Spleen (tissue), 7 donors: Measurements from ENCODE around the gene ENTR1.

Experiments used
- POLR2A ChIP-seq, 3 donors: fragments of 450-650 bp; IDR thresholded peaks; one replicate each; pipeline ENCODE4 v1.5.1; 2017; ENCODE audit warnings: antibody characterized with exemption in 3 of 3, mild to moderate bottlenecking in 1 of 3
- POLR2AphosphoS5 ChIP-seq, 3 donors: sonication (generic); formaldehyde crosslinking; IDR thresholded peaks; one replicate each; pipeline ENCODE4 v1.5.1; 2017; ENCODE audit warnings: antibody characterized with exemption in 3 of 3
- TF ChIP-seq, protein P1 (sequence below), 11 experiments: fragments of 200-600 bp in 7 of 11; fragments of 450-650 bp in 4 of 11; sonication (generic) in 4 of 11; IDR thresholded peaks in 8 of 11; conservative IDR thresholded peaks in 3 of 11; 1 replicate in 7 of 11; 2 replicates in 4 of 11; pipeline versions ENCODE4 v1.4.0 to v1.8.0; 2016 to 2021; ENCODE audit warnings: antibody characterized with exemption in 11 of 11, inconsistent platforms in 4 of 11, mild to moderate bottlenecking in 1 of 11
- donor health status: DM: no; HTN: no; CAD: no; lungs with moderate emphysema.
- donor health status: DM: no; HTN: no; CAD: no.
- donor health status: DM: no; HTN: no; CAD: no.

DNA sequence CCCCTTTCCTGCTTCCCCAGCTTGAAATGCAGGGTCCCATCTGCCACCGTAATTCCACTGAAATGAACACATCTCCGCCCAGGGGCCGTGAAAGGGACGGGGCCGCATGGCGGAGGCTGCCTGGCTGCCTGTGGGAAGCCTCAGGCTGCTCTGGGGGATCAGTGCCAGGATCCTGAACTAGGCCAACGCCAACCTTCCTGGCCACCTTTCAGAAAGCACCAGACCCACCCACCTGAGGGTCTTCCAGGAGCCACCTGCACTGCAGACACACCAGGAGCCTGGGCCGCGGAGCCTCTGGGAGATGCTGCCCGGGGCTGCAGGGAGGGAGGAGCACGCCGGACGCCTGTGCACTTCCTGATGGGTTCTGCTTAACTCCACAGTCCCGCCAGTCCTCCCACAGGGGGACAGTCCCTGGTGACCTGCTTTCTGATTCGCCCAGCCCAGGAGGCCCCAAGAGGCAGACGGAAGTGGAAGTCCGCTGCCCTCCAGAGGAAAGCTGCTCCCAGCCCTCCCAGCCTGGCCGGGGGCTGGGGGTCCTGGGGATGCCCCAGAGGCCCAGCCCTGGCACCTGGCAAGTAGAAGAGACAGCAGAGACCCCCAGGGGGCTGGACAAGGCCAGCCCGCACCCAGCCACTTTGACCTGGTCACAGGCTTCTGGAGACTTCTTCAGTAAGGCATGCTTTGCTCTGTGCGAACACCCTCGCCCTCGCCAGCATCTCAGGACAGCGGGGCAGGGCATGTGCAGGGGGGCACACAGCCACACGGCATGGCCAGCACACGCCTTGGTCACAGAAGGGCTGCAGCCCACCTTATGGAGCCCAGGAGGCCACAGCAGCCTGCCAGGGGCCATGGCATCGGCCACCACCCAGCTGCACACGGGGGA is 36.9 kb downstream of the ENTR1 start, which contains the start of gene CARD9:
- TF ChIP-seq POLR2AphosphoS5 (IDR thresholded peaks at IDR 0.05) (peak; percentile 30 to 73 (median 54)), POLR2A (IDR thresholded peaks at IDR 0.05) (no peak)
- TF ChIP-seq, protein P1, sequence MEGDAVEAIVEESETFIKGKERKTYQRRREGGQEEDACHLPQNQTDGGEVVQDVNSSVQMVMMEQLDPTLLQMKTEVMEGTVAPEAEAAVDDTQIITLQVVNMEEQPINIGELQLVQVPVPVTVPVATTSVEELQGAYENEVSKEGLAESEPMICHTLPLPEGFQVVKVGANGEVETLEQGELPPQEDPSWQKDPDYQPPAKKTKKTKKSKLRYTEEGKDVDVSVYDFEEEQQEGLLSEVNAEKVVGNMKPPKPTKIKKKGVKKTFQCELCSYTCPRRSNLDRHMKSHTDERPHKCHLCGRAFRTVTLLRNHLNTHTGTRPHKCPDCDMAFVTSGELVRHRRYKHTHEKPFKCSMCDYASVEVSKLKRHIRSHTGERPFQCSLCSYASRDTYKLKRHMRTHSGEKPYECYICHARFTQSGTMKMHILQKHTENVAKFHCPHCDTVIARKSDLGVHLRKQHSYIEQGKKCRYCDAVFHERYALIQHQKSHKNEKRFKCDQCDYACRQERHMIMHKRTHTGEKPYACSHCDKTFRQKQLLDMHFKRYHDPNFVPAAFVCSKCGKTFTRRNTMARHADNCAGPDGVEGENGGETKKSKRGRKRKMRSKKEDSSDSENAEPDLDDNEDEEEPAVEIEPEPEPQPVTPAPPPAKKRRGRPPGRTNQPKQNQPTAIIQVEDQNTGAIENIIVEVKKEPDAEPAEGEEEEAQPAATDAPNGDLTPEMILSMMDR (IDR thresholded peaks at IDR 0.05 in 8 of 11, conservative IDR thresholded peaks at IDR 0.05 in 3 of 11): peak in 1 of 11 experiments; percentile 13
